Thyroid gland (tissue), 4 donors: Measurements from ENCODE around the gene CDHR4.

Source experiments
- POLR2A ChIP-seq, 2 donors: fragments of 450-650 bp; IDR thresholded peaks; one replicate each; pipeline ENCODE4 v1.6.1; 2017; ENCODE audit warnings: antibody characterized with exemption in 2 of 2, mild to moderate bottlenecking in 2 of 2, moderate library complexity in 1 of 2
- TF ChIP-seq, protein P1 (sequence below), 6 experiments: fragments of 200-600 bp in 3 of 6; fragments of 450-650 bp in 3 of 6; sonication (generic) in 3 of 6; IDR thresholded peaks; one replicate each; pipeline ENCODE4 v1.5.1; 2016 to 2019; ENCODE audit warnings: antibody characterized with exemption in 6 of 6, mild to moderate bottlenecking in 2 of 6, inconsistent platforms in 1 of 6, moderate library complexity in 1 of 6

DNA sequence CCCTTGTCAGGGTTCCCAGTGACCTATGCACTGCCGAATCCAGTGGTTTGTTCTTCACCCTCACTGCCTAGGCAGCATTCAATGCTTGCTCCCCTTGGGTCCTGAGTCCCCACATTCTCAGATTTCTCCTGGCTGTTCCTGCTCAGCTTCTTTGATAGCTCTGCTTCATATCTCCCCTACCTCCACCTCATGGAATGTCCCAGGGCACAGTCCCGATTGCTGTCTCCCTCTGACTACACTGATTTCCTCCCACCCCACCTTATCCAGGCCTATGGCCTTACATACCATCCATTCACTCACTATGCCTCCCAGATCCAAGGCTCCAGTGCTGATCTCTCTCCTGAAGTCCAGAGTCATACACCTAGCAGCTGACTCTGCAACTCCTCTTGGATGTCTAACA lies 1.5 kb upstream of the CDHR4 start:
- TF ChIP-seq, protein P1, sequence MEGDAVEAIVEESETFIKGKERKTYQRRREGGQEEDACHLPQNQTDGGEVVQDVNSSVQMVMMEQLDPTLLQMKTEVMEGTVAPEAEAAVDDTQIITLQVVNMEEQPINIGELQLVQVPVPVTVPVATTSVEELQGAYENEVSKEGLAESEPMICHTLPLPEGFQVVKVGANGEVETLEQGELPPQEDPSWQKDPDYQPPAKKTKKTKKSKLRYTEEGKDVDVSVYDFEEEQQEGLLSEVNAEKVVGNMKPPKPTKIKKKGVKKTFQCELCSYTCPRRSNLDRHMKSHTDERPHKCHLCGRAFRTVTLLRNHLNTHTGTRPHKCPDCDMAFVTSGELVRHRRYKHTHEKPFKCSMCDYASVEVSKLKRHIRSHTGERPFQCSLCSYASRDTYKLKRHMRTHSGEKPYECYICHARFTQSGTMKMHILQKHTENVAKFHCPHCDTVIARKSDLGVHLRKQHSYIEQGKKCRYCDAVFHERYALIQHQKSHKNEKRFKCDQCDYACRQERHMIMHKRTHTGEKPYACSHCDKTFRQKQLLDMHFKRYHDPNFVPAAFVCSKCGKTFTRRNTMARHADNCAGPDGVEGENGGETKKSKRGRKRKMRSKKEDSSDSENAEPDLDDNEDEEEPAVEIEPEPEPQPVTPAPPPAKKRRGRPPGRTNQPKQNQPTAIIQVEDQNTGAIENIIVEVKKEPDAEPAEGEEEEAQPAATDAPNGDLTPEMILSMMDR (IDR thresholded peaks at IDR 0.05) = no peak
- no peak for TF ChIP-seq POLR2A (IDR thresholded peaks at IDR 0.05)
